GM19438 (cell line): ENCODE data around the gene GTSE1.
"Not testable (repeated sequence)": the region's sequence is repeated elsewhere in the genome, so short reads cannot be mapped to it uniquely, and the experiment has no call there.

Source experiments
- ATAC-seq: cut with Tn5 transposase; IDR thresholded peaks from one replicate; pipeline ENCODE4 v1.9.1; 2021; ENCODE audit warnings: low read depth; ENCODE audit not compliant: unreplicated experiment

GTSE1 gene, protein sequence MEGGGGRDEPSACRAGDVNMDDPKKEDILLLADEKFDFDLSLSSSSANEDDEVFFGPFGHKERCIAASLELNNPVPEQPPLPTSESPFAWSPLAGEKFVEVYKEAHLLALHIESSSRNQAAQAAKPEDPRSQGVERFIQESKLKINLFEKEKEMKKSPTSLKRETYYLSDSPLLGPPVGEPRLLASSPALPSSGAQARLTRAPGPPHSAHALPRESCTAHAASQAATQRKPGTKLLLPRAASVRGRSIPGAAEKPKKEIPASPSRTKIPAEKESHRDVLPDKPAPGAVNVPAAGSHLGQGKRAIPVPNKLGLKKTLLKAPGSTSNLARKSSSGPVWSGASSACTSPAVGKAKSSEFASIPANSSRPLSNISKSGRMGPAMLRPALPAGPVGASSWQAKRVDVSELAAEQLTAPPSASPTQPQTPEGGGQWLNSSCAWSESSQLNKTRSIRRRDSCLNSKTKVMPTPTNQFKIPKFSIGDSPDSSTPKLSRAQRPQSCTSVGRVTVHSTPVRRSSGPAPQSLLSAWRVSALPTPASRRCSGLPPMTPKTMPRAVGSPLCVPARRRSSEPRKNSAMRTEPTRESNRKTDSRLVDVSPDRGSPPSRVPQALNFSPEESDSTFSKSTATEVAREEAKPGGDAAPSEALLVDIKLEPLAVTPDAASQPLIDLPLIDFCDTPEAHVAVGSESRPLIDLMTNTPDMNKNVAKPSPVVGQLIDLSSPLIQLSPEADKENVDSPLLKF

DNA sequence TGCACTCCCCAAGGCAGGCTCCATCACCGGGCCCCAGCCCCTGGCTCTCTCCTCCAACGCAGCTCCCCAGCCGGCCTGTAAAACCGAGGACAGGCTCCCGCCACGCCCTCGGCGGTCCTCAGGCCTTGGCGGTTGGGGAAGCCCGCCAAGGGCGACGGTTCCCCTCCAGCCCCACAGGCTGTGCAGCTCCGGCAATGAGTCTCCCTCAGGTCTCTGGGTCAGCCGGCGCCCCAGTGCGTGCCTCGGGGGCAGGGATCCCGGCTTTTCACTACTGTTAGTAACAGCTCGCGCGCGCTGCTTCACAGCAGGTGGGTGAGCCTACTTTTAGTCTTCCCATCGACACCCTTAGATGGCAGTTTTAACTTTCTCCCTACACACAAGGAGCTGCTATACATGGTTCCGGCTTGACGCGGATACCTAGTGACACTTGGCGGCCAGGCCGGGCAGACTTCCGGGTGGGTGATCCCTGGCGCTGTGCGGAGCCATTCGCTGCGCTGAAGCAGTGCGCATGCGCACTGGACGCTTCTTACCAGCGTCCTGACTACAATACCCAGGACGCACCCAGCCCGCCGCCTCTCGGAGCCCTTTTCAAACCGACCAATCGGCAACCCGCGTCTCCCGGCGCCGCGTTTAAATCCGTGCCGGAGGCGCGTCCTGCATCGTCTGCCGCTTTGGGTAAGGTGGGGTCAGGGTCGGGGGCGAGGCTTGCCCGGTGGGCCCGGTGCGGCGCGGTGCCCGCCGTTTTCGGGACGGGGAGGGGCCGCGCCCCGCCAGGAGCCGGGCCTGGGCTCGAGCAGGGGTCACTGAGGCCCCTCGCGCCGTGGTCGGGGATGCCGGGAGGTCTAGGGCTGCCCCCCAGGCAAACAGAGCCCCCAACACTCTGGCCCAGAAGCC is at the start of gene GTSE1:
GTSE1 (plus strand) TSS at position 614 of the 894 bp plus-strand sequence. CDS start 531 bp downstream, outside the sequence.
- ATAC-seq, result peak; percentile 88

DNA sequence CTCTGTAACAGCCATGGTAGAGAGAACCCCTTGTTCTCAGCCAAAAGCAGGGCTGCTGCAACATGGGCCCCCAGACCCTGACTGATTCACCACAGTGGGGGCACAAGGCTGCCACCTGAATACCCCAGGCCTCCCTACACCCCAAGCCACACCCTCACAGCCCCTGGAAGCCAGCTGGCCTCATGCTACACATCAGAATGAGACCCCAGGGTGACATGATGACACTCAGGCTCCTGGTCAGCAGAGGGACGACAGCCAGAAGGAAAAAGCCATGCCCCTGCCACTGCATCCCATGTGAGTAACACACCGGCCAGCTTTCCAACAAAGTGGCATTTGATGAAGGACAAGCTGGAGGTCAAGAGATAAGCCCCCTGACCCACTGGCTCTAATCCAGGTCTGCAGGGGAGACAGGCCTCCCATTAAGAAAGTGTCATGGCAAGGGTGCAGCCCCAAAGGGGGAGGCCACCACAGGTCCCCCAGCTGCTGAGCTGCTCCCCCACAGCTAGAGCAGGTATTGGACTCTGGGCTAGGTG is 49.2 kb upstream of the GTSE1 start:
- ATAC-seq, result no peak

DNA sequence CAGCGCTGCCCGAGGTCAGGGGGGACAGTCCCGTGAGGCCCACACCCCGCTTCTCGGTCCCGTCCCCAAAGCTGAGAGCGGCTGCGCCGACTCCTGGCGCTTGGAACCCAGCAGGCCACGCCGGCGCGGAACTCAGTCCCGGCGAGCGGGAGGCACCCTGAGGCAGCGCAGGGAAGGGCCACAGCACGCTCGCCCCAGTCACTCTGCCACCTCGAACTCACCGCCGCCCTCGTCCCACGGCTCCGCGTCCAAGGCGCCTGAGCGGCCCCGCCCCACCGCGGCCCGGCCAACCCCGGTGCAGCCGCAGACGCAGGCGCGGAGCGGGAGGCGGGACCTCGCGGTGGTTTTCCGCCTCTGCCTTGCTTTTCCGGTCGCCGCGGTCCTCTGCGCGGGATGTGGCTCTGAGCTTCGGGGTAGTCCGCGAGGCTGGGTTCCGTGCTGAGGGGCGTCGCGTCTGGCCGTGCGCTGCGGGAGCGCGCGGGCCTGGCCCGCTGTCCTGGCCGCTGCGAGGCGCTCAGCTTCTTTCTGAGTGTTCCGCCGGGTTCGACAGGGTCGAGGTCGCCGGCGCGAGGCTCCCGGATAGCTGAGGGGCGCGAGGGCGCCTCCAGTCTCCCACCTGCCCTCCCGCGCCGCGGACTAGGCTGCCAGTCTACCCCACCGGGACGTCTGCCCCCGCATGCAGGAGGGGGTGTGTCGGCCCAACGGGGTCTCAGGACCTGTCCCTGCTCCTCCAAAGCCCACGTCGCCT is 46.5 kb upstream of the GTSE1 start, which contains the start of gene CDPF1:
CDPF1 (minus strand) TSS at position 259 of the 748 bp plus-strand sequence. CDS start 2,009 bp downstream, outside the sequence.
- ATAC-seq, result peak; percentile 69

DNA sequence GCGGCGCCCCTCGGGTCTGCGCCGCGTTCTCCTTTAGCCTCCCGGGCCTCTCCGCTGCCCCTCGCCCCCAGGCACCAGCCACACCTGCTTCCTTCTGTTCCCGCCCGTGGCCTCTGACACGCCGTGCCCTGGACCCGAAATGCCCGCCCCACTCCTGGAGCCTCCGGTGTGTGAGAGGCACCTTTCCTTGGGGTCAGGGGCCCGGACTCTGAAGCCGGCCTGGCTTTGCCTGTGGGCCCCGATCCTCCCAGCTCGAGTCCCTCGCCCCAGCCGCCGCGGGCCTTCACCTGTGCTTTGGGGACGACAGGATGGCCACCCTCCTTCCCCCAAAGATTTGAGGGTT is 45.9 kb upstream of the GTSE1 start:
- ATAC-seq, result no peak

DNA sequence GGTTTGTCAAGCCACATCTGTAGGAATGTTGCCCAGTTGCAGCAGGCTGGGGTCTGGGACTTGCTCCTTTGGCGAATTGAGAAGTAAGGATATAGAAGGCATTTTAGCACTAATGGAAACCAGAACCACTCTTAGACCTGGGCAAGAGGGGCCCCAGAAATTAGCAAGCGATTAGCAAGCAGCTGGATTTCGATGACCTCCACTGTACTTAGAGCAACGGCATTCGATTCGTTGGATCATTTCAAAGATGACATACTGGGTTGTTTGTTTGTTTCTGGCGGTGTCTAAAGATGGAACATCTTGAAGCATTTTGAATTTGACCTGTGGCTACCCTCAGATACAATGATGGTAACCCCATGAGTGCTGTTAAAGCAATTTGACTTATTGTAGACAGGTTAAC is 45.4 kb upstream of the GTSE1 start:
- ATAC-seq, result no peak

DNA sequence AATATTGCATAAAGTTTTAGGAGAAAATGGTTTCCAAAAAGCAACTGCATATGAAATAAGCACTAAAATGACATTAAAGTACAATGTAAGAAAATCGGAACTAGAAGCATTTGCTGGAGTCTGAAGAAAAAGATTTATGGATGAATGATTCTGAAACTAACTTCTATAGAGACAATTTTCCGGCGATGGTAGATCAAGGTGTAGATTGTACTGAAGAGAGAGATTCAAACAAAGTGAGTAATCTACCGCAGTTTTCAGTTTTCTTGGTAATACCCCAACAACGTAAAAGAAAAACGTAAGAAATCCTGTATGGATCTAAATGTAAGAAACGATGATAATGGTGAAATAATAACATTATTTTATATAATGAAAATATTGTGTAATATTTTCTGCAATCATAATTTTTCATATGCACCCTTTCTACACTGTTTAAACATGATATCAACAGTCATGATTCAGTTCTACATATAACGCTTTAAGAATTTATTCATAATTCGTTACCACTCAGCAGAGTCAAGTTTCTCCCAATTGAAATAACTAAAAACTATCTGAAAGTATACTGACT is 44.8 kb upstream of the GTSE1 start:
- no peak for ATAC-seq

DNA sequence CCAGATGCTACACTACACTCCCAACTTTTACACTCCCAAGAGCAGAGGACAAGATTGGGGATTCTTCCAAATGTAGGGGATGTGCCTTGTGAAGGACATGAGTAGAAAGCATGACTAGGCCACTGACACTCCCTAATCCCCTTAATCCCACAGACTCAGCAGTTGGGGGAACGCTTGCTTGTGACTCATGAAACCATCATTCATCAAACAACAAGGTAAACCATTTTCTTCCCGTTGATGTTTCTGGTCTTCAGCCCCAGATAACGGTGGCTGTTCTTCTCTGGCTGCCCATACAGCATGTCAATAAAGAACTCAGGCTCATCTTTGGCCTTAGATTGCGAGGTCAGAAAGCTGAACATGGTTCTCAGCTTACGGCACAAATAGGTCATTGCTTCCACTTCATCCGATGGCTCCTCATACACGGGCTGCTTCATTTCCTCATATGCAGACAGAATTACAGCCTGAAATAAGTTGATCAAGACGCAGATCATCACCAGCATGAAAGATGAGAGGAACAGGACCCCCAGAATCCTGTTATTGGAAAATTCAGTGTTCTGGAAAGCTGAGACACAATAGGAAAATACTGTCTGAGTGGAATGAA is 40.2 kb upstream of the GTSE1 start:
- ATAC-seq, result no peak

DNA sequence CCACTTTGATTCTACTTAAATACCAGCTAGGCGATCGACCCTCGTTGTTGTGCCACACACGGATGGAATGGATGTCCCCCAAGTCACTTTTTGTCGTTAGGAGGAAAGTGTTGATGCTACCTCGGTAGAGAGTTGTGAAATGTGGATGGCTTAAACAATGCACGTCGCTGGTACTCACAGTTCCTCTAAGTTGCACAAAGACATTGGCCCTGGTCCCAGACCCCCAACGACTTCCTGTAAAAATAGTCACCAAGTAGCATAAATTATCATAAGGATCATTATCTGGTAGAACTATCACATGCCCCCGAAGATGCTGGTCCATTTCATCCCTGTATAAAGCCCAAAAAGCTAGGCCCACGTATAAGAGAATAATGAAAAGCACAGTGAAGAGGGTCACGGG is 37.3 kb upstream of the GTSE1 start:
- ATAC-seq, result no peak

DNA sequence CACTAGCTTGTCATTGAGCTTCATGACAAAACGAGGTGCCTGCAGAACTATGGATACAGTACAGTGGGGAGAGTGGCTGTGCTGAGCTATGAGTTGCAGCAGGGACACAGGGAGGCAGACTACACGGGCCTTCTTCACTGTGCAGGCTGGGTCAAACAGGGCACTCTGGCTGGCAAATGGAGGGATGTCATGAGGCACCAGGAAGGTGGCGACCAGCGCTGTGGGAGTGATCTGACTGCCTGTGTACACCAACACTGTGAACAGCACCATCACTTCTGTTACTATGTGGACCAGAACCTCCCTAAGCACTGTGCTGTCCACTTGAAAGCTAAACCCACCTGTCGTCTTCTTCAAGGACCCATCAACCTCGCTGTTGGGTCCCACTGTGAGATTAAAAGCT is 36.6 kb upstream of the GTSE1 start:
- no peak for ATAC-seq

DNA sequence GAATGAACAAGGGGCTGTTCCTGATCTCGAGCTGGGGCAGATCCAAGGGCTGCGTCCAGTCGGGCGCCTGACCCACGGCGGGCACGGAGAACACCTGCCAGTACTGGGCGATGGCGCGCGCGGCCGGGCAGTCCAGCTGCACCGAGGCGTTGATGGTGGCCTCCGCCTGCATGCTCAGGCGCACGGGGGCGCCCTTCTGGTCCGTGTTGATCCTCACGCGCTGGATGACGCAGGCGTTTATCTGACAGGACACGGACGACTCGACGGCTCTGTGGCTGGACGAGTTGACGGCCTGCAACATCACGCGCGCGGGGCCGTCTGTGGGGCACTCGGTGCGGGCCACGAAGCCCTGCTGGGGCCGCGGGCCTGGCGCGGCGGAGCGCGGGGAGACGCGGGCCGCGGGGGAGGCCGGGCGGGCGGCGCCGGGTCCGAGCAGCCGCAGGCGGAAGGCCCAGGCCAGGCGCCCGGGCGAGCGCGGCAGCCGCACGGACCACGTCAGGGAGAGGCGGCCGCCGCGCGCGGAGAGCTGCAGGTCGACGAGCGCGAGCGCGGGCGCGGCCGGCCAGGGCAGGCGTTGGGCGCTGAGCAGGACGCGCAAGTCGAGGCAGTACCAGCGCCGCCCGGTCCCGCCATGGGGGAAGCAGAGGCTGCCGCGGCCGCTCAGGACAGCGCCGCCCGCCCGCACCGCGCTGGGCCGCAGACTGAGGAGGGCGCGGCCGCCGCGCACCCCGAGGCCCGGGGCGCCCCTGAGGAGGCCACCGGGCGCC is 34.0 kb upstream of the GTSE1 start:
- ATAC-seq, result no peak

DNA sequence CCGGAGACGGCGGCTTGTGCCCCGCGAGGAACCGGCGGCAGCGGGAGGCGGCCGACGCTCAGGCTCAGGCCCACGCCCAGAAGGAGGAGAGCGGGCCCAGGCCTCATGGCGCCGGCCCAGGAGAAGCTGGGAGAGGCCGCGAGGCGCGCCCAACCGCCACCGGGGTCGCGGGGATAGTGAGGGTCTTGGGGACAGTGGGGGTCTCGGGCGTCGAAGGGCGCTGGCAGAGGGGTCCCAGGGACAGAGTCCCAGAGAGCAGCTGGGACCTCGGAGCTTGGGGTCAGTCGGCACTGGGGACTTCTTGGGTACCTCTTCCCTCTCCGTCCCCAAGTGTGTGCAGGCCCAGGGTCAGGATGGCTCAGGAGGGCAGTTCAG is 33.5 kb upstream of the GTSE1 start, which contains the start of gene PKDREJ:
PKDREJ (minus strand) TSS at position 128 of the 375 bp plus-strand sequence; CDS start at position 107, 21 bp downstream.
- no peak for ATAC-seq

DNA sequence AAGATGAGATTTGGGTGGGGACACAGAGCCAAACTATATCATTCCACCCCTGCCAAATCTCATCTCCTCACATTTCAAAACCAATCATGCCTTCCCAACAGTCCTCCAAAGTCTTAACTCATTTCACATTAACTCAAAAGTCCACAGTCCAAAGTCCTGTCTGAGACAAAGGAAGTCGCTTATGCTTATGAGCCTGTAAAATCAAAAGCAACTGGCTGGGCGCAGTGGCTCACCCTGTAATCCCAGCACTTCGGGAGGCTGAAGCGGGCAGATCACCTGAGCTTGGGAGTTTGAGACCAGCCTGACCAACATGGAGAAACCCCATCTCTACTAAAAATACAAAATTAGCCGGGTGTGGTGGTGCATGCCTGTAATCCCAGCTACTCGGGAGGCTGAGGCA is 32.1 kb upstream of the GTSE1 start:
- not testable (repeated sequence) for ATAC-seq

DNA sequence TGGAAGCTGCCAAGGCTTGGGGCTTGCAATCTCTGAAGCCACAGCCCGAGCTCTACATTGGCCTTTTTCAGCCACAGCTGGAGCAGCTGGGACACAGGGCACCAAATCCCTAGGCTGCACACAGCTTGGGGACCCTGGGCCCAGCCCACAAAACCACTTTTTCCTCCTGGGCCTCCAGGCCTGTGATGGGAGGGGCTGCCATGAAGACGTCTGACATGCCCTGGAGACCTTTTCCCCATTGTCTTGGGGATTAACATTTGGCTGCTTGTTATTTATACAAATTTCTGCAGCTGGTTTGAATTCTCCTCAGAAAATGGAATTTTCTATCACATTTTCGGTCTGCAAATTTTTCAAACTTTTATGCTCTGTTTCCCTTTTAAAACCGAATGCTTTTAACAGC is 31.0 kb upstream of the GTSE1 start:
- ATAC-seq, result not testable (repeated sequence)

DNA sequence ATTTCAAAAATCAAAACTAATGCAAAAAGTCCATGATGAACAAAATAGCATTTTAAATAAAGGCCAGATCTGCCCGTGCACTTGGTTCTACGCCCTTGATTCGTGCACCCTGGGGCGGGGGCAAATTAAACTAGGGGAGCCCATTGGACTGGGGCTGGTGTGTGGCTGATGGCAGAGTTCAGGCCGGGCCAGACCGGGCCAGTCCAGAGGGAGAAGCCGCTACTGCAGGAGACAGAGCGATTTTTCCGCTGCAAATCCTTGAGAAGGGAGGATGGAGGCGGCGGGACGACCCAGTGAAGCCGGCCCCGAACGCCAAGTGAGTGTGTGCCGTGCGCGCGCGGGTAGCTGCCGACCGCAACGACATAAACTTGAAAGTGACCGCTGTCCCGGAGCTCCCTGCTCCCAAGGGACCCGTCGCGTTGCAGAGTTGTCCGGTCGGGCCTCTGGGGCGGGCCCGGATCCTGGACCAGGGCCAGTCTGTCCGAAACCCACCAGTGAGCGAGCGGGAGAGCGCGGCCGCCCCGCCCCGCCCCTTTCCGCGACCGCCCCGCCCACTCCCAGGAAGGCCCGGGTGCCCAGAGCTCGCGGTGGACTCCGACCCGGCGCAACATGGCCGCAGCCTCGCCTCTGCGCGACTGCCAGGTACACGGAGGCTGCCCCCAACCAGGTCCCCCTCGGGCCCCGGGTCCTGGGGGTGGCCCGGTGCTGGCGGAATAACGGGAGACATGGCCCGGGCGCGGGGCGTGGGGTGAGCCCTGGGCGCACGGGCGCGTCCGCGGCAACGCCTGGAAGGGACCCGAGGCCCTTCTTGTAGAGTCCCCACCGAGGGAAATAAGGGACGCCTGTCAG is 29.0 kb upstream of the GTSE1 start, which contains the start of gene TTC38:
TTC38 (plus strand) TSS at position 578 of the 849 bp plus-strand sequence; CDS start at position 610, 32 bp downstream.
- no peak for ATAC-seq

DNA sequence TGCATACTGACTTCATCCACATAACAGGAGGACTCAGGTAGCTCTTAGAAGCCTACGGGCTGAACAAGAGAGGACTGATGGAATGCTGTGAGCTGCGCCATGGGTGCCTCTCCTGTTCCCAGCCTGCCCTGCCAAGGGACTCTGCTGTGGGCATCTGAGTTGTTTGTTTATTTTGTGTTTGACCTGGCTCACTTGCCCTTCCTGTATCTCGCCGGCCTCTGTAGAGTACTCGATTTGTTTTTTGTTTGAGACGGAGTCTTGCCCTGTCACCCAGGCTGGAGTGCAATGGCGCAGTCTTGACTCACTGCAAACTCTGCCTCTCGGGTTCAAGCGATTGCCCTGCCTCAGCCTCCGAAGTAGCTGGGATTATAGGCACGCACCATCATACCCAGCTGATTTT is 27.1 kb upstream of the GTSE1 start:
- no peak for ATAC-seq

DNA sequence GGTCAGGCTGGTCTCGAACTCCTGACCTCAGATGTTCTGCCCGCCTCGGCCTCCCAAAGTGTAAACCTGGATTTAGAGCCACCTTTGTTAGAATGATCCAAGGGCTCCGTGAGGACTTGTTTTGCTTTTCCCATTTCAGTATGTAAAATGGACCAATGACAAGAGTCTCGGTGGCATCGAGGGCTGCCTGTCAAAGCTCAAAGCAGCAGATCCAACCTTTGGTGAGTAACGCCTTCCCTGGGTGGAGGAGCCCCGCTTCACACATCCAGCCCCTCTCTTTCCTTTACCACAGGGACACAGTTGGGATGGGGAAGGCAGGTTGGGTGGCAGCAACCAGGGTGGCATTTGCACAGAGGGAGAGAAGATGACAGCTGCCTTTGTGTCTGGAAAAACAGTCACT is 24.5 kb upstream of the GTSE1 start:
- no peak for ATAC-seq

DNA sequence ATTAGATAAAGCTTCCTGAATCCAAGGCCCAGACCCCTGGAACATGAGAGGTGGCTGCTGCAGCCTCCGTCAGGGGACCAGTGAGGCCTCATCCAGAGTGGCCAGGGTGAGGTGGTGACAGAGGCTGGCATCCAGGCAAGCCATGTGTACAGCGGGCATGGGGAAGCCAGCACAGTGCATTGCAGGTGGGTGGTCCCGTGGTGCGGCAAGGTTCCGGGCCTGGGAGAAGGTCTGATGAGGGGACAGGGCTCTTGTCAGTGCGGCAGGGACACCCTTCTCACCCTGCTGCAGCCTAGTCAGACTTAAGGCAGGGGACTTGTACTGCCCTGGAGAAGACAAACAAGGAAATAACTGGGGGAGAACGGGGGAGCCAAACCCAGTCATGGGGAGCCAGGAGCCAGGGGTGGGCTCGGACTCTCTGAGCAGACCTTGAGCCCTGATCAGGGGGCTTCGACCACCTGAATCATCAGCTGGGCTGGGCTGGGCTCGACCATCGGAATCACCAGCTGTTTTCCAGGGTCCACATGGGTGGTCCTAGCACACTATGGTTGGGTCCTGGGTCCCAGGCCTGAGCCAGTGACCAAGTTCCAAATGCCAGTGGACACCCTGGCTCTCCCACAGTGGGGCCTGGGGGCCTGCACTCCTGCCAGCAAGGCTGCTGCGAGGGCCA is 23.8 kb upstream of the GTSE1 start:
- no peak for ATAC-seq
